HG03039 (cell line): Measurements from ENCODE around the gene USP3.
"Not testable (repeated sequence)": the region's sequence is repeated elsewhere in the genome, so short reads cannot be mapped to it uniquely, and the experiment has no call there.

Source experiments
- ATAC-seq: cut with Tn5 transposase; IDR thresholded peaks from one replicate; pipeline ENCODE4 v1.9.1; 2021; ENCODE audit warnings: mild to moderate bottlenecking, moderate library complexity; ENCODE audit not compliant: unreplicated experiment

The USP3 gene

GRCh38 chr15:63475707-63476106, 28.7 kb upstream of the USP3 start:
- ATAC-seq = no peak

DNA sequence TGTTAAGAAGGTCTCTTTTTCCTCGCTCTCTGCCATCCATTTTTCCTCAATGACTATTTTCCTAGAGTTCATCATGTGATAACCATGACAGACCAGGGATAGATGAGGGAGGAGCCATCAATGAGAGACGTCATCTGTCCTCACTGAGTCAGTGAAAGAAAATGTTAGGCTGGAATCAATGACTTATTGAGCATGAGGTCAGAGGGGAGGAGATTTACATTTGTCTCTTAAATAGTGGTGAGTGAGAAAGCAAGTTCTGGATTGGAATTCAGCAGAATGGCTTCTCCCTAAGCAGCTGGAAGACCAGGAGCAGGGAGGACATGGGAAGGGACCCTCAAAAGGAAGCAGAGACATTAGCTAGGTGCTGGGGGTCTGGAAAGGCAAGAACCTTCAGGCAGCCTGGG, 28.2 kb upstream of the USP3 start:
- no peak for ATAC-seq

DNA sequence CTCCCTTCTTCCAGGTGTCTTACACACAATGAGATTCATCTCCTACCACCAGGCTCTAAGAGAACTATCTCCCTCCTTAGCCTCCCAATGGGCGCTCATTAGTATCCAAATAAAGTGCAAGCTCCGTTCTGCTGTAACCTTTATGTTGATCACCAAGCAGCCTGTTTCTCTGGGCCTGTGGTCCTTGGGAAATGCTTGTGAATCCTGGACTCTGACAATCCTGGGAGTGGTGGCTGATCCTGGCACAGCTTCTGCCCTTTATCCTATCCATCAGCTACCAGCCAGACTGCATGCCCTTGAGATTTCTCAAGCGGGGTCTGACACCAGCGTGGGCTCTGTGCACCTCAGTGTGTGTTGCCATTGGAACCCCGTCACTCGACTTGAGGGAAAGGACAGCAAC, 26.1 kb upstream of the USP3 start:
- ATAC-seq = no peak

GRCh38 chr15:63480441-63480821, 24.0 kb upstream of the USP3 start:
- no peak for ATAC-seq

- no peak for ATAC-seq
These were observed 23.1 kb upstream of the USP3 start for GRCh38 chr15:63481105-63481810.

GRCh38 chr15:63482874-63483323, 21.5 kb upstream of the USP3 start:
- no peak for ATAC-seq

DNA sequence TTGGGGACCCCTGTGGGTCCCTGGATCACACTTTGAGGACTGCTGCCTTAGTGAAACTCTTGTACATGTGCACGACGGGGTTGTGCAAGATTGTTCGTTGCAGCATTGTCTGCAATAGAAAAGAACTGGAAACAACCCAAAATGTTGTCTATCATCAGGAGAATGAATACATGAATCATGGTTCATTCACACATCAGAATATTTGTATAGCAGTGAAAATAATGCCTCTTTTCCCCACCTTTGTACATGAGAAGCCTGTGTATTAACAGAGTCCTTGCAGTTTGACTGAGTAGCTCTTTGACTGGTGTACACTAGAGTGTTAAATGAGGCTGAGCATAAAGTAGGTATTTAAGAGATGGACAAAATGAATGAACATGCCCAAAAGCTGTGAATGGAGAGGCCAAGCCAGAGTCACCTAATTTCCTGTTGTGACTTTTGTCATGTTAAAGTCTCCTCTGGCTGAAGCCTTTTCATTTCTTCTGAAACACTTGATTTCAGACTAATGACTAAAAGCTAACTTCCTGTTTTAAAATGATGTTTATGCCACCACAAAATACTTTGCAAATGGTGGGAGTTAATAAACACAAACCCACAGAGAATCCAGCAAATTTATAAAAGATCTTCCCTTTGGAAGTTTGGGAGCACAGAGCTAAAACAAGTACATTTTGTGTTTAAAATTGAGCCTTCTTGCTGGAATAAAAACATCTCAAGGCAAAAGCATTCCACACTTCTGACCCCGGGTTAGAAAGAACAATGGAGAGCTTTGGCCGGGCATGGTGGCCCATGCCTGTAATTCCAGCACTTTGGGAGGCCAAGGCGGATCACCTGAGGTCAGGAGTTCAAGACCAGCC, 20.6 kb upstream of the USP3 start:
- no peak for ATAC-seq

DNA sequence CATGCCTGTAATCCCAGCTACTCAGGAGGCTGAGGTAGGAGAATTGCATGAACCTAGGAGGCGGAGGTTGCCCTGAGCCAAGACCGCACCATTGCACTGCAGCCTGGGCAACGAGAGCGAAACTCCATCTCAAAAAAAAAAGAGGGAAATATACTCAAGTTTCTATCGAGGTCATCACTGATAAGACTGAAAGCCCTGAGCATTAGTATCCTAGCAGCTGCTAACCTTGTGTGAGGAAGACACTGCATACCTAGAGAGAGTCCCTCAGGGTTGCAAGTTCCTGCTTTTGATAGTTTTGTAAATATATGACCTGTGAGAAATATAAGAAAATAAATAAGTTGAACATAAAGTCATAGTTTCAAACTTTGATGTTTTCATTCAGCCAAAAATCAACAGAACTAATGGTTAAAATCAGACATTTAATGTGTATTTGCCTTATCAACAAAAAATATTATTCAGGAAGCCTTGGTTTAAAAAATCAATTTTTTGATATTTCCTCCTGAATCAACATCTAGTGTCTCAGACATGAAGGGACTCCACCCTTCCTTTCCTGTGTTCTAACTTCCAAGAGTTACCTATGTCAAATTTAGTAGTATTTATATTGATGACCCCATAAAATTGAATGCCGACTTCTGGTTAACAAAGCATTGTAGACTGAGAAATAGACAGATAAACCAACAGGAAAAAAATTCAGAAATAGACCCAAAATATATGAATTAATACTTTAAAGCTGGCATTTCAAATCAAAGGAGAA, 19.8 kb upstream of the USP3 start:
- ATAC-seq = no peak

GRCh38 chr15:63487076-63487757, 17.2 kb upstream of the USP3 start:
- ATAC-seq = peak; percentile 42

- ATAC-seq = not testable (repeated sequence)
These were observed 16.5 kb upstream of the USP3 start for GRCh38 chr15:63487758-63488397.

GRCh38 chr15:63488398-63488960, 15.9 kb upstream of the USP3 start:
- no peak for ATAC-seq

DNA sequence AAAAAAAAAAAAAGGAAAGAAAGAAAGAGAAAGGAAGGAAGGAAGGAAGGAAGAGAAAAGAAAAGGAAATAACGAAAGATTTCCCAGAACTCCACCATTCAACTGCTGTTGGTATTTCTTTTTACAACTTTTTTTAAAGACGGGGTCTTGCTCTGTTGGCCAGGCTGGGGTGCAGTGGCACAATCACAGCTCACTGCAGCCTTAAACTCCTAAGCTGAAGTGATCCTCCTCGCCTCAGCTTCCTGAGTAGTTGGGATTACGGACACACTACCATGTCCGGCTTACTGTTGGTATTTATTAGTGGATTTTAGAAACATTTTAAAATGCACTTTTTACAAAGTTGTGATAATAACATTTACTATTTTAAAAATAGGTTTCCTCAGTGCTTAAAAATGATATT, 15.0 kb upstream of the USP3 start:
- ATAC-seq = no peak

- ATAC-seq = no peak
These were observed 13.9 kb upstream of the USP3 start for GRCh38 chr15:63490345-63491034.

GRCh38 chr15:63491116-63491827, 13.1 kb upstream of the USP3 start:
- no peak for ATAC-seq

DNA sequence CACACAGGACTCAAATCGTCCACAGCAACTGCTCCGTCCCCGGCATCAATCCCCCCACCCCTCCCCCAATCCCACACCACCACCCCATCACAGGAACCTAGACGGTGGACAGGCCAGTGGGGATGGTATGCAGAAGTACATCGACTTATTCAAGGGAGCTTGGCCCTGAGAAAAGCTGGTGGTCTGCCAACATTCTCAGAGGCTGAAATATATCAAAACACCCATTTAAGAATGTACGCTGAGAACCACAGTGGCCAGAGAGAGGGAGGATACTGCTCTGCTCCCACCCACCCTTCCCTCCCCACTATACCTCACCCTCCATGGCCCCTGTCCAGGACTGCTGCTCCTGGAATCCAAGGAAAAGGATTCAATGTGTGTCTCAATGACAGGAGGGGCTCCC, 12.4 kb upstream of the USP3 start:
- ATAC-seq = no peak

DNA sequence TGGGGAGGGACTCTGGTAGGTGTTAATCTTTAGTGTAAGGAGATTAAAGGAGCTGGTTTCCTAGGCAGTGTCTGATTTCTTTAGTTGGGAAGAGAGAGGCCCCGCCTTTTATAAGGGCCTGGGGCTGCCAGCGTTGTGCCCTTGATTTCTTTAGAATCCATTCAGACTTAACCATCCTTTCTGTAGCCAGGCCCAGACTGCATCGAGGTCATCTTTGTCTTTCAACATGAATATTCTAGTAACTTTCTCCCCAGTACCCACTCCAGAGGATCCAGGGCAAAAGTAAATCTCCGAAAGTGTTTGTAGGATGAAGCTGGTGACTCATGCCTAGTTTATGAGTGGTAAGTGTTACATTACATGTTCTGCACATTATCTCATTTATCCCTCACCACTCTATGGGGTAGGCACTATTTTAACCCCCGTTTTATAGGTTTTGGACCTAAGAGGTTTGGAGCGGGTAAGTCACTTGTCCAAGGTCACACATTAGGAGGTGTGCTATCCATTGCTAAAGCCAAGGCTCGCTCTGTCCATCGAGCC, 11.8 kb upstream of the USP3 start:
- no peak for ATAC-seq

DNA sequence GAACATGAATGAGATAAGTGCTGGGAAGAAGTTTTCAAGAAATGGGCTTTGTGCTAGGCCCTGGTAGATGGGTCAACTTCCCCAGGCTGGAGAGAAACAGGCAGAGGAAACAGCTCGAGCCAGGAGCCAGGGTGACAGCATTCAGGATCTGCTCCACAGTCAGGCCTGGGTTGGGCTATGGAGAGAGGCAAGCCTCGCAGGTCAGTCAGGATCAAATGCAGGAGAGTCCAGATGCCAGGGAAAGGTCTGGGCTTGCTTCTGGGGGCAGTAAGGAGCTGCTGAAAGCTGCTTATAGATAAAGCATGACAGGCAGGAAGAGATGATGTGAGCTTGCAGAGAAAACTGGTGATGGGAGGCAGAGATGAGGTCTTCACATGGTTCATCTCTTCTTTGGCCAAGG, 11.0 kb upstream of the USP3 start:
- ATAC-seq = no peak

DNA sequence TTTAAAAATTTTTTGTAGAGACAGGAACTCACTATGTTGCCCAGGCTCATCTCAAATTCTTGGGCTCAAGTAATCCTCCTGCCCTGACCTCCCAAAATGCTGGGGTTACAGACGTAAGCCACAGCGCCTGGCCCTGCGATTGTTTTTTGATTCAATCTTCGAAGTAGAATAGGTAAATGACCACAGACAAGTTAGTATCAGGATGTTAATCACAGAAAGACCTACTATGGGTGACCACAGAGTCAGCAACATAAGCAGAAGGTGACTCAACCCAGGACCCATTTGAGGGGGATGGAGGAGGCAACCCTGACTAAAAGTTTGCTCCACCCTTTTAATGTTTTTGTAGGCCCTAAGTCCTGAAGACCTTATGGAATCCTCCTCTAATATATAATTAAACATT, 10.0 kb upstream of the USP3 start:
- ATAC-seq = no peak

GRCh38 chr15:63495343-63495742, 9.1 kb upstream of the USP3 start:
- ATAC-seq = no peak
